ENCODE measurements around the gene CSH2.
"Not testable (repeated sequence)": the region's sequence is repeated elsewhere in the genome, so short reads cannot be mapped to it uniquely, and the experiment has no call there.

GRCh38 chr17:63894021-63894420 is 20.5 kb upstream of the CSH2 start:
- TF ChIP-seq ZBTB48 (tag by site-specific recombination; IDR thresholded peaks at IDR 0.05); SETDB1 (IDR thresholded peaks at IDR 0.05; ENCODE audit: insufficient read length, low read length); ZNF10 (tag by site-specific recombination; IDR thresholded peaks at IDR 0.05); CTCF (tag by site-specific recombination; IDR thresholded peaks at IDR 0.05); ZSCAN30 (tag by site-specific recombination; IDR thresholded peaks at IDR 0.05); ZNF274 (IDR thresholded peaks at IDR 0.05; ENCODE audit: low read length); ZNF274 (tag by site-specific recombination; IDR thresholded peaks at IDR 0.05; ENCODE audit: borderline replicate concordance); PRDM1 (tag by site-specific recombination; IDR thresholded peaks at IDR 0.05): not testable (repeated sequence)

Measured in HEK293 (cell line).